ENCODE measurements around the gene ADK. TPM values are rescaled to one million over a fixed set of nuclear protein-coding genes. Genes with fewer than 3 reads are reported as not detected.

Gene ADK
- total and polyA plus RNA-seq, 2 donors (not counting 3 experiments of a cell fraction or from before 2014, with no cell fraction given), result 11.7 to 46.5 TPM

- Histone ChIP-seq H3K4me3 (replicated peaks in 1 of 3; ENCODE audit: insufficient read depth in 1 of 3, low read depth in 1 of 3, low read length in 3 of 3) (no peak overlapping the region), H3K9me1 (replicated peaks; ENCODE audit: control insufficient read depth, extremely low read depth, insufficient read depth, low read length) (no peaks in the 10 kb centered on the region), H3K4me1 (ENCODE audit: control insufficient read depth, extremely low read depth, insufficient read depth, low read length) (no peaks in the 10 kb centered on the region), H4K20me1 (replicated peaks; ENCODE audit: control insufficient read depth, extremely low read depth, insufficient read depth, low read length) (no peaks in the 10 kb centered on the region), H3K36me3 (ENCODE audit: control insufficient read depth in 2 of 2, extremely low read depth in 1 of 2, insufficient read depth in 2 of 2, low read length in 2 of 2) (no peaks in the 10 kb centered on the region), H2AFZ (ENCODE audit: low read depth, low read length) (no peak overlapping the region), H3K27me3 (ENCODE audit: control insufficient read depth in 2 of 2, insufficient read depth in 2 of 2, low read length in 2 of 2) (no peaks in the 10 kb centered on the region), H3K27ac (ENCODE audit: insufficient read depth, low read depth, low read length) (no peak overlapping the region), H3K4me2 (ENCODE audit: insufficient read depth, low read length) (no peak overlapping the region), H3K9ac (replicated peaks; ENCODE audit: extremely low read depth, insufficient read depth, low read length) (no peak overlapping the region), H3K79me2 (ENCODE audit: control insufficient read depth, insufficient read depth, low read length) (no peaks in the 10 kb centered on the region), H3K9me3 (replicated peaks; ENCODE audit: control insufficient read depth, insufficient read depth, low read length) (no peaks in the 10 kb centered on the region)
- TF ChIP-seq, protein P1, sequence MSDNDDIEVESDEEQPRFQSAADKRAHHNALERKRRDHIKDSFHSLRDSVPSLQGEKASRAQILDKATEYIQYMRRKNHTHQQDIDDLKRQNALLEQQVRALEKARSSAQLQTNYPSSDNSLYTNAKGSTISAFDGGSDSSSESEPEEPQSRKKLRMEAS (IDR thresholded peaks at IDR 0.05; ENCODE audit: insufficient read depth, insufficient read length), result no peak
- TF ChIP-seq CTCF (IDR thresholded peaks at IDR 0.05; ENCODE audit: extremely low read depth in 1 of 2, insufficient read depth in 1 of 2, low read depth in 1 of 2, low read length in 2 of 2), result no peak
- no peak for TF ChIP-seq MYC (IDR thresholded peaks at IDR 0.05; ENCODE audit: low read depth, low read length)
- TF ChIP-seq FOS (IDR thresholded peaks at IDR 0.05; ENCODE audit: borderline replicate concordance, insufficient read depth, low read length), result no peak
- no peak for TF ChIP-seq POLR2AphosphoS5 (IDR thresholded peaks at IDR 0.05; ENCODE audit: insufficient read depth, low read depth, low read length)
- TF ChIP-seq GATA2 (IDR thresholded peaks at IDR 0.05; ENCODE audit: insufficient read depth, insufficient read length, low read depth, low read length), result no peak
- TF ChIP-seq POLR2A (IDR thresholded peaks at IDR 0.05; ENCODE audit: low read depth, low read length), result no peak
- no peak for TF ChIP-seq JUN (IDR thresholded peaks at IDR 0.05; ENCODE audit: borderline replicate concordance, insufficient read depth, insufficient read length, low read depth)
- TF ChIP-seq EZH2 (IDR thresholded peaks at IDR 0.05; ENCODE audit: borderline replicate concordance, low read depth, low read length, severe bottlenecking), result no peak
- no peak for FAIRE-seq
- dilution Hi-C loops (cut with MboI; ENCODE audit: extremely low pct_ligation_motif_present, low sequenced_read_pairs) (no loop called here), intact Hi-C loops (cut with micrococcal nuclease) (no loop called here)
- POLR2A ChIA-PET, result no interaction called here
- CTCF ChIA-PET, result interaction anchor here (0.6 to 1.6 kb wide), 3 partner anchors 12 to 21 kb away, joined by 3 to 4 read pairs (median 4); no protein-coding TSS in a partner anchor
- no TSS peak for BruUV-seq (replicated peaks)
- DNase-seq (ENCODE audit: low read depth, low spot score), result no peak
Observed at GRCh38 chr10:74690393-74690792, 539.4 kb downstream of the ADK start.

Measured in endothelial cell of umbilical vein (primary cell).